Activated CD8-positive, alpha-beta memory T cell treated with anti-CD3 and anti-CD28 coated beads, Interleukin-2, amount 50 U/mL, for 24 hours (primary cell): ENCODE data around the gene DHX30.
"Not testable (repeated sequence)": the region's sequence is repeated elsewhere in the genome, so short reads cannot be mapped to it uniquely, and the experiment has no call there.

Experiments
- DNase-seq: peaks from one replicate; pipeline ENCODE4 v3.0.0-alpha.2; 2020; ENCODE audit errors: extremely low read depth

DHX30 gene

GRCh38 chr3:47884603-47885002, 81.7 kb downstream of the DHX30 start:
- no peak for DNase-seq

GRCh38 chr3:47885168-47885567, 82.2 kb downstream of the DHX30 start:
- DNase-seq: no peak

GRCh38 chr3:47887991-47888390, 85.1 kb downstream of the DHX30 start:
- DNase-seq: not testable (repeated sequence)

GRCh38 chr3:47888986-47889757, 86.2 kb downstream of the DHX30 start:
- DNase-seq: no peak

GRCh38 chr3:47890126-47890827, 87.3 kb downstream of the DHX30 start:
- no peak for DNase-seq

- no peak for DNase-seq
These were observed 88.1 kb downstream of the DHX30 start for GRCh38 chr3:47890828-47891612.

- DNase-seq: no peak
These were observed 88.7 kb downstream of the DHX30 start for GRCh38 chr3:47891613-47892005.

- DNase-seq: no peak
These were observed 89.5 kb downstream of the DHX30 start for GRCh38 chr3:47892286-47893040.

- DNase-seq: no peak
These were observed 92.3 kb downstream of the DHX30 start for GRCh38 chr3:47895241-47895640.

GRCh38 chr3:47896736-47897135, 93.8 kb downstream of the DHX30 start:
- DNase-seq: no peak

GRCh38 chr3:47897954-47898353, 95.0 kb downstream of the DHX30 start:
- no peak for DNase-seq

- no peak for DNase-seq
These were observed 96.7 kb downstream of the DHX30 start for GRCh38 chr3:47899495-47900108.
